ENCODE results near the gene ABR. TPM values are rescaled to one million over a fixed set of nuclear protein-coding genes. Genes with fewer than 3 reads are reported as not detected.
A peak's percentile ranks its signal among the peaks of the same experiment; 100 is the strongest.

Gene ABR
- total RNA-seq, 1 donor from 2014 or later = 70.9 TPM

DNA sequence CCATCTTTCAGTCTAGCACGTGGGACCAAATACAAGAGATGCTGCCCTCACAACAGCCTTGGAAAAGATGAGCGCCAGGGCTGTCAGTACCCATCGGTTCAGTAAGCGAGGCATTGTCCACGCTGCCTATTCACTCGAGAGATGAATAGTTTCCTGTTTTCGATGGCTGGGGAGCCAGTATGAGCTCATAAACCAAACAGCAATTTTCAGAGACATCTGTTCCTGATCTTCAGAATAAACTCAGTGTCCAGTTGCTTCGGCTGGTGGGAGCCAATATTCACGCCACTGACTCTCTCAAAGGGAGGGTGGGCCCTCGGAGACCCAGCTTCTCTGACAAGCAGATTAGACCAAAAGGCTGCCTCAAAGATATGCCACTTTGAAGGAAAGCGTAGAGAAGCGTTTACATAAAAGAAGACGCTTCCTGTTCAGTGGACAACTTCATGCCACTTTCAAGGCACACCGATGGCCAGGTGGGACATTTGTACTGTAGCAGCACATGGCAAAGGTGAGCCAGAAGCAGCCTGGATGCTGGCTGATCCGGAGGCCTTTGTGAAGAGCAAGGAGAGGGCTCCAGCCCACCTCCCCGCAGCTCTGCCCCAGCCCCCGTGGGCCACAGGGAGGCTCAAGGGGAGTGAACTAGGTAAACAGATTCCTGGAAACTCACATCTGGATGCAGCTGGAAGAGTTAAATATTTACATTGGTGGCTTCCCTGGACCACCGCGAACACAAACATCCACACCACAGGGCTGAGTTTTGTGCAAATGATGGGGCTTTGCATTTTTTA, 176.8 kb downstream of the ABR start:
- DNase-seq (ENCODE audit: low read depth) = peak; percentile 67
- peak overlapping the region; percentile 85 for H3K27ac ChIP-seq (ENCODE audit: low read depth, low read length)

DNA sequence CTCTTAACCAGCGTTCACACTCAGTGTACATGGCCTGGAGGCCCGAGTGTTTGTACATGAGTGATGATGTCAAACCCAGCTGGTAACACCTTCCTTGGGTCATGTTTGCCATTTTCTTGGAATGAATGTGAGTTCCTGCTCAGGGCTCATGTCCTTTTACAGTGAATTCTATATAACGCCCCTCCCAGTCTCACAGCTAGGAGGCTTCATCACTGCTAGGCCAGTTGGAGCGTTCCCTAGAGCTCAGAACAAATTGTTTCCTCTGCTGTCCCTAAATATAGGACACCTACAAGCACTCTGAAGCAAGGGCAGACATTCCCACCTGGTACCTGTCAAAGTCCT, 177.4 kb downstream of the ABR start:
- Histone ChIP-seq H3K36me3 (ENCODE audit: insufficient read depth, low read length) (peaks cover 18% of the 10 kb centered on the region), H3K9ac (ENCODE audit: low read length) (peak overlapping the region; percentile 59), H3K27ac (ENCODE audit: low read depth, low read length) (peak overlapping the region; percentile 85), H3K4me1 (ENCODE audit: insufficient read depth, low read length) (peaks cover 61% of the 10 kb centered on the region), H4K20me1 (ENCODE audit: insufficient read depth, low read length) (peaks cover 81% of the 10 kb centered on the region), H3K9me3 (ENCODE audit: insufficient read depth, low read depth, low read length) (no peaks in the 10 kb centered on the region), H3K79me2 (ENCODE audit: insufficient read depth, low read length) (peaks cover 21% of the 10 kb centered on the region), H3K4me3 (ENCODE audit: insufficient read depth, low read depth, low read length) (no peak overlapping the region), H3K27me3 (ENCODE audit: insufficient read depth, low read length) (no peaks in the 10 kb centered on the region), H3K4me2 (ENCODE audit: low read length) (peak overlapping the region; percentile 60), H2AFZ (ENCODE audit: low read depth, low read length) (no peak overlapping the region)
- H3K4me3 Mint-ChIP-seq (ENCODE audit: unreplicated experiment) = no peak overlapping the region
- H3K27me3 Mint-ChIP-seq (ENCODE audit: low read depth, unreplicated experiment) = no peaks in the 10 kb centered on the region
- TF ChIP-seq EZH2 (IDR thresholded peaks at IDR 0.05; ENCODE audit: insufficient read depth, low read length) = no peak
- TF ChIP-seq CTCF (IDR thresholded peaks at IDR 0.05; ENCODE audit: insufficient read depth, low read depth, low read length) = no peak
- DNase-seq (ENCODE audit: low read depth) = peak; percentile 27
- H3K36me3 Mint-ChIP-seq (ENCODE audit: low read depth, unreplicated experiment) = peaks cover 25% of the 10 kb centered on the region
- FAIRE-seq = no peak
- H3K4me1 Mint-ChIP-seq (ENCODE audit: low read depth, unreplicated experiment) = peaks cover 39% of the 10 kb centered on the region
- H3K9me3 Mint-ChIP-seq (ENCODE audit: unreplicated experiment) = no peaks in the 10 kb centered on the region
- no peak overlapping the region for H3K27ac Mint-ChIP-seq (ENCODE audit: unreplicated experiment)

More for the DNA sequence above, 176.8 kb downstream of the ABR start:
- Histone ChIP-seq H3K9ac (ENCODE audit: low read length) (peak overlapping the region; percentile 59), H4K20me1 (ENCODE audit: insufficient read depth, low read length) (peaks cover 82% of the 10 kb centered on the region), H3K4me1 (ENCODE audit: insufficient read depth, low read length) (peaks cover 57% of the 10 kb centered on the region), H2AFZ (ENCODE audit: low read depth, low read length) (no peak overlapping the region), H3K27me3 (ENCODE audit: insufficient read depth, low read length) (no peaks in the 10 kb centered on the region), H3K4me2 (ENCODE audit: low read length) (peak overlapping the region; percentile 60), H3K79me2 (ENCODE audit: insufficient read depth, low read length) (peaks cover 15% of the 10 kb centered on the region), H3K9me3 (ENCODE audit: insufficient read depth, low read depth, low read length) (no peaks in the 10 kb centered on the region), H3K4me3 (ENCODE audit: insufficient read depth, low read depth, low read length) (no peak overlapping the region), H3K36me3 (ENCODE audit: insufficient read depth, low read length) (peaks cover 22% of the 10 kb centered on the region)
- Mint-ChIP-seq H3K27ac (ENCODE audit: unreplicated experiment) (no peak overlapping the region), H3K9me3 (ENCODE audit: unreplicated experiment) (no peaks in the 10 kb centered on the region), H3K4me3 (ENCODE audit: unreplicated experiment) (no peak overlapping the region), H3K27me3 (ENCODE audit: low read depth, unreplicated experiment) (no peaks in the 10 kb centered on the region), H3K36me3 (ENCODE audit: low read depth, unreplicated experiment) (peaks cover 28% of the 10 kb centered on the region), H3K4me1 (ENCODE audit: low read depth, unreplicated experiment) (peaks cover 35% of the 10 kb centered on the region)
- no peak for TF ChIP-seq EZH2 (IDR thresholded peaks at IDR 0.05; ENCODE audit: insufficient read depth, low read length)
- no peak for TF ChIP-seq CTCF (IDR thresholded peaks at IDR 0.05; ENCODE audit: insufficient read depth, low read depth, low read length)
- FAIRE-seq = peak; percentile 78

Measured in astrocyte (in vitro differentiated cells and primary cell).